Thyroid gland (tissue), 4 donors: ENCODE data around the gene CPTP. TPM values are rescaled to one million over a fixed set of nuclear protein-coding genes. Genes with fewer than 3 reads are reported as not detected.

Source experiments
- DNase-seq, 2 donors: peaks; one replicate each; pipeline ENCODE4 v3.0.0-alpha.2; 2019
- H3K27ac ChIP-seq, 3 donors: fragments of 200-600 bp; sonication (generic); 1 replicate in 2 of 3; 2 replicates in 1 of 3; pipeline ENCODE4 v1.5.1; 2016 to 2019; ENCODE audit warnings: mild to moderate bottlenecking in 1 of 3, moderate library complexity in 1 of 3
- H3K27me3 ChIP-seq: fragments of 200-600 bp; sonication (generic); one replicate; pipeline ENCODE4 v1.5.1; 2019
- H3K36me3 ChIP-seq, 2 donors: fragments of 200-600 bp; sonication (generic); one replicate each; pipeline ENCODE4 v1.5.1; 2016 to 2019
- H3K4me1 ChIP-seq, 2 donors: fragments of 200-600 bp; sonication (generic); one replicate each; pipeline ENCODE4 v1.5.1; 2017 to 2019
- H3K4me3 ChIP-seq, 3 donors: fragments of 200-600 bp; sonication (generic); replicated peaks in 1 of 3; 1 replicate in 2 of 3; 2 replicates in 1 of 3; pipeline ENCODE4 v1.5.1; 2016; ENCODE audit warnings: mild to moderate bottlenecking in 1 of 3
- H3K9me3 ChIP-seq: fragments of 200-600 bp; sonication (generic); one replicate; pipeline ENCODE4 v1.5.1; 2017
- CTCF ChIP-seq, 6 experiments: fragments of 200-600 bp in 3 of 6; fragments of 450-650 bp in 3 of 6; sonication (generic) in 3 of 6; IDR thresholded peaks; one replicate each; pipeline ENCODE4 v1.5.1; 2016 to 2019; ENCODE audit warnings: antibody characterized with exemption in 6 of 6, mild to moderate bottlenecking in 2 of 6, inconsistent platforms in 1 of 6, moderate library complexity in 1 of 6
- POLR2A ChIP-seq, 2 donors: fragments of 450-650 bp; IDR thresholded peaks; one replicate each; pipeline ENCODE4 v1.6.1; 2017; ENCODE audit warnings: antibody characterized with exemption in 2 of 2, mild to moderate bottlenecking in 2 of 2, moderate library complexity in 1 of 2
- WGBS, 2 donors: methylation state at CpG; one replicate each; pipeline ENCODE4 v1.1.5; 2017; 5-methylcytosine and 5-hydroxymethylcytosine counted together
- intact Hi-C: fragments of 100-400 bp; cut with DNase I; formaldehyde crosslinking; loops from one replicate; pipeline ENCODE4 v1.15.1; 2023
- total RNA-seq, 4 donors: library from RNA; depleted of rRNA; stranded (reverse); fragments of >200 nt; gene quantifications; one replicate each; pipeline ENCODE4 v1.2.3, GENCODE V29; 2016

Gene CPTP
- total RNA-seq, 4 donors from 2014 or later, result 16.7 to 37.3 (median 24.3) TPM

GRCh38 chr1:1320666-1321448, 3.7 kb upstream of the CPTP start:
- no peak overlapping the region for H3K27ac ChIP-seq
- H3K4me3 ChIP-seq, result no peak overlapping the region
- no peaks in the 10 kb centered on the region for H3K9me3 ChIP-seq
- peaks cover 4 to 11% of the 10 kb centered on the region in 2 donors for H3K36me3 ChIP-seq
- no peaks in the 10 kb centered on the region for H3K27me3 ChIP-seq
- TF ChIP-seq POLR2A (IDR thresholded peaks at IDR 0.05) (no peak), CTCF (IDR thresholded peaks at IDR 0.05) (no peak)
- 80 to 90% methylated on average over 1 to 10 of the region's 23 CpGs for WGBS, 2 donors
- intact Hi-C loops, result loop anchor here (10.0 kb wide), 1 partner anchor 46 kb away; the partner anchor contains the start of gene UBE2J2
- peaks cover 16 to 39% of the 10 kb centered on the region in 2 donors for H3K4me1 ChIP-seq
- no peak for DNase-seq

- Histone ChIP-seq H3K9me3 (no peaks in the 10 kb centered on the region), H3K4me1 (peaks cover 18 to 45% of the 10 kb centered on the region in 2 donors), H3K4me3 (no peak overlapping the region), H3K27me3 (no peaks in the 10 kb centered on the region), H3K27ac (no peak overlapping the region), H3K36me3 (peaks cover 0 to 11% of the 10 kb centered on the region in 2 donors)
- no peak for TF ChIP-seq CTCF (IDR thresholded peaks at IDR 0.05)
- no peak for TF ChIP-seq POLR2A (IDR thresholded peaks at IDR 0.05)
- DNase-seq, result no peak
- intact Hi-C loops, result loop anchor here (10.0 kb wide), 1 partner anchor 47 kb away; the partner anchor contains the start of gene UBE2J2
- WGBS, 2 donors, result 89% methylated on average over 2 of the region's 8 CpGs; no CpG with 5 or more reads in 1 of the 2 donors
Observed at GRCh38 chr1:1321477-1321876, 3.1 kb upstream of the CPTP start.

GRCh38 chr1:1322418-1322817, 2.2 kb upstream of the CPTP start:
- Histone ChIP-seq H3K4me3 (no peak overlapping the region), H3K27me3 (no peaks in the 10 kb centered on the region), H3K36me3 (peaks cover 3 to 12% of the 10 kb centered on the region in 2 donors), H3K4me1 (peaks cover 18 to 47% of the 10 kb centered on the region in 2 donors), H3K27ac (no peak overlapping the region), H3K9me3 (no peaks in the 10 kb centered on the region)
- no peak for DNase-seq
- intact Hi-C loops, result loop anchor here (10.0 kb wide), 1 partner anchor 48 kb away; the partner anchor contains the start of gene UBE2J2
- TF ChIP-seq POLR2A (IDR thresholded peaks at IDR 0.05), result no peak
- no peak for TF ChIP-seq CTCF (IDR thresholded peaks at IDR 0.05)
- WGBS, 2 donors, result 80 to 93% methylated on average over 10 to 14 of the region's 14 CpGs

GRCh38 chr1:1322952-1323351, 1.6 kb upstream of the CPTP start:
- no peaks in the 10 kb centered on the region for H3K27me3 ChIP-seq
- H3K27ac ChIP-seq, result no peak overlapping the region
- intact Hi-C loops, result loop anchor here (10.0 kb wide), 1 partner anchor 48 kb away; the partner anchor contains the start of gene UBE2J2
- peaks cover 9 to 17% of the 10 kb centered on the region in 2 donors for H3K36me3 ChIP-seq
- 88 to 91% methylated on average over 10 of the region's 10 CpGs for WGBS, 2 donors
- no peaks in the 10 kb centered on the region for H3K9me3 ChIP-seq
- no peak for DNase-seq
- no peak for TF ChIP-seq POLR2A (IDR thresholded peaks at IDR 0.05)
- no peak overlapping the region for H3K4me3 ChIP-seq
- peaks cover 18 to 45% of the 10 kb centered on the region in 2 donors for H3K4me1 ChIP-seq

- peaks cover 12 to 35% of the 10 kb centered on the region in 2 donors for H3K4me1 ChIP-seq
- no peak for TF ChIP-seq POLR2A (IDR thresholded peaks at IDR 0.05)
- no peak for TF ChIP-seq CTCF (IDR thresholded peaks at IDR 0.05)
- H3K36me3 ChIP-seq, result peaks cover 12 to 14% of the 10 kb centered on the region in 2 donors
- no peak for DNase-seq
- H3K27ac ChIP-seq, result peak overlapping the region in 2 of 3 donors; percentile 58 to 79
- H3K4me3 ChIP-seq, result peak overlapping the region; percentile 71 to 98 (median 79)
- intact Hi-C loops, result loop anchor here (10.0 kb wide), 1 partner anchor 49 kb away; the partner anchor contains the start of gene UBE2J2
- H3K27me3 ChIP-seq, result no peaks in the 10 kb centered on the region
- no peaks in the 10 kb centered on the region for H3K9me3 ChIP-seq
- 0% methylated on average over 2 of the region's 41 CpGs; no CpG with 5 or more reads in 1 of the 2 donors for WGBS, 2 donors
Observed at GRCh38 chr1:1324084-1324523, 498 bp upstream of the CPTP start.
